Neuronal stem cell (in vitro differentiated cells): ENCODE results near the gene PLXNA3.

Source experiments
- DNase-seq: peaks from one replicate; pipeline ENCODE4 v3.0.0-alpha.2; 2013; ENCODE audit warnings: low spot score
- H2AFZ ChIP-seq: one replicate; pipeline ENCODE4 v1.6.1; 2013; ENCODE audit warnings: mild to moderate bottlenecking, low read length, inconsistent platforms
- H2AK5ac ChIP-seq: 2 replicates; pipeline ENCODE4 v1.6.1; 2013; ENCODE audit warnings: low read depth, mild to moderate bottlenecking, inconsistent platforms, low read length, moderate library complexity, mixed read lengths
- H2BK120ac ChIP-seq: 2 replicates; pipeline ENCODE4 v1.6.1; 2013; ENCODE audit warnings: low read depth, mild to moderate bottlenecking, inconsistent platforms, low read length, moderate library complexity, mixed read lengths
- H2BK12ac ChIP-seq: one replicate; pipeline ENCODE4 v1.6.1; 2013; ENCODE audit warnings: low read length, inconsistent platforms
- H2BK15ac ChIP-seq: 2 replicates; pipeline ENCODE4 v1.6.1; 2013; ENCODE audit warnings: mild to moderate bottlenecking, low read length, inconsistent platforms, mixed read lengths
- H2BK5ac ChIP-seq: one replicate; pipeline ENCODE4 v1.6.1; 2013; ENCODE audit warnings: inconsistent platforms, mild to moderate bottlenecking, low read length, moderate library complexity
- H3K14ac ChIP-seq: one replicate; pipeline ENCODE4 v1.6.1; 2013; ENCODE audit warnings: low read length, inconsistent platforms
- H3K18ac ChIP-seq: 2 replicates; pipeline ENCODE4 v1.6.1; 2013; ENCODE audit warnings: low read length, inconsistent platforms
- H3K23ac ChIP-seq: 2 replicates; pipeline ENCODE4 v1.6.1; 2013; ENCODE audit warnings: low read depth, mild to moderate bottlenecking, mixed read lengths, low read length, inconsistent platforms; ENCODE audit not compliant: poor library complexity
- H3K27ac ChIP-seq: replicated peaks from 3 replicates; pipeline ENCODE4 v1.5.1; 2013; ENCODE audit warnings: low read length, inconsistent platforms
- H3K27me3 ChIP-seq, 3 experiments: 2 replicates each; pipeline ENCODE4 v1.6.1; 2013; ENCODE audit warnings: low read length in 3 of 3, mild to moderate bottlenecking in 2 of 3, inconsistent platforms in 1 of 3, low read depth in 1 of 3, mixed read lengths in 1 of 3, moderate library complexity in 1 of 3; ENCODE audit not compliant: control insufficient read depth in 3 of 3, insufficient read depth in 3 of 3
- H3K36me3 ChIP-seq, 2 donors: replicated peaks in 1 of 2; 2 replicates each; pipeline ENCODE4 v1.6.1; 2013; ENCODE audit warnings: low read length in 2 of 2; ENCODE audit not compliant: control insufficient read depth in 2 of 2, insufficient read depth in 2 of 2
- H3K4ac ChIP-seq: 2 replicates; pipeline ENCODE4 v1.6.1; 2013; ENCODE audit warnings: inconsistent platforms, mild to moderate bottlenecking, low read length, moderate library complexity
- H3K4me1 ChIP-seq, 2 donors: 1 replicate in 1 of 2; 2 replicates in 1 of 2; pipeline ENCODE4 v1.6.1; 2013; ENCODE audit warnings: low read length in 2 of 2, low read depth in 1 of 2; ENCODE audit not compliant: control insufficient read depth in 2 of 2, insufficient read depth in 1 of 2
- H3K4me2 ChIP-seq: one replicate; pipeline ENCODE4 v1.6.1; 2013; ENCODE audit warnings: mild to moderate bottlenecking, low read length, inconsistent platforms; ENCODE audit not compliant: insufficient read depth, poor library complexity, severe bottlenecking
- H3K4me3 ChIP-seq, 2 donors: 2 replicates each; pipeline ENCODE4 v1.5.1; 2013; ENCODE audit warnings: low read length in 2 of 2, mild to moderate bottlenecking in 2 of 2, inconsistent platforms in 1 of 2, moderate library complexity in 1 of 2
- H3K79me1 ChIP-seq: one replicate; pipeline ENCODE4 v1.6.1; 2013; ENCODE audit warnings: low read depth, mild to moderate bottlenecking, inconsistent platforms, low read length, moderate library complexity
- H3K9ac ChIP-seq: one replicate; pipeline ENCODE4 v1.6.1; 2013; ENCODE audit warnings: mild to moderate bottlenecking, low read depth, low read length, inconsistent platforms; ENCODE audit not compliant: poor library complexity
- H3K9me3 ChIP-seq, 2 donors: replicated peaks in 1 of 2; 2 replicates each; pipeline versions ENCODE3 to v1.6.1; 2013; ENCODE audit warnings: low read length in 2 of 2, mild to moderate bottlenecking in 2 of 2, inconsistent platforms in 1 of 2, low read depth in 1 of 2, mixed read lengths in 1 of 2, moderate library complexity in 1 of 2; ENCODE audit not compliant: control insufficient read depth in 2 of 2, insufficient read depth in 1 of 2
- H4K8ac ChIP-seq: one replicate; pipeline ENCODE4 v1.6.1; 2013; ENCODE audit warnings: low read depth, mild to moderate bottlenecking, inconsistent platforms, low read length, moderate library complexity
- H4K91ac ChIP-seq: one replicate; pipeline ENCODE4 v1.6.1; 2013; ENCODE audit warnings: low read length, low read depth, mild to moderate bottlenecking, inconsistent platforms; ENCODE audit not compliant: poor library complexity
- WGBS, 2 donors: extraction: QIAGEN DNeasy Blood & Tissue Kit; methylation state at CpG; one replicate each; pipeline ENCODE4 v1.1.7; 2013; ENCODE audit warnings: missing lambda C conversion rate in 2 of 2, mixed read lengths in 1 of 2; ENCODE audit not compliant: insufficient read length in 2 of 2, insufficient replicate concordance in 1 of 2; ENCODE audit errors: extremely low coverage in 2 of 2; 5-methylcytosine and 5-hydroxymethylcytosine counted together

PLXNA3 gene

DNA sequence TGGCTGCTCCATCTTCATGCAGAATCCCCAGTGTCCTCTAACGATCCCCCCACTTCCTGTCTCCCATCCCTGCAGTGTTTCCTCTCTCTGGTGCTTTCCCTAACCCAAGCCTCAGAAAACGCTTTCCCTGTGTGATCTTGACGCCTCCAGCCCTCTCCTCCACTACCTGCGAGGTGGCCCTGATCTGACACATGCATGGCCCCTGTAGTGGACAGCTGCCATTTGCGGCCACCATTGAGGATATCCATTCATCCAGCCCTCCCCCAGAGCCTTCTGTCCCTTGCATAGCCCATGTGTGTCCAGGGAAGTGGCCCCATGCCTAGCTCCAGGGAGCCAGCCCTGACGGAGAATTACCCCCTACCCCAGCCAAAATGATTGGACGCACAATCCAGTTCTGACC lies 25.2 kb downstream of the PLXNA3 start:
- H2BK15ac ChIP-seq, result no peak overlapping the region
- no peak overlapping the region for H2BK120ac ChIP-seq
- H2BK12ac ChIP-seq, result no peak overlapping the region
- H3K36me3 ChIP-seq, result peaks cover 3 to 8% of the 10 kb centered on the region in 2 donors
- H3K4me1 ChIP-seq, result peaks cover 0 to under 1% of the 10 kb centered on the region in 2 donors
- H3K27ac ChIP-seq, result no peak overlapping the region
- H3K9ac ChIP-seq, result no peak overlapping the region
- H3K23ac ChIP-seq, result no peak overlapping the region
- DNase-seq, result no peak
- H2AFZ ChIP-seq, result no peak overlapping the region
- WGBS, 2 donors, result no CpG with 5 or more reads among the region's 7 CpGs
- H2AK5ac ChIP-seq, result no peak overlapping the region
- no peak overlapping the region for H4K8ac ChIP-seq
- no peak overlapping the region for H3K4me3 ChIP-seq
- no peaks in the 10 kb centered on the region for H3K9me3 ChIP-seq
- no peak overlapping the region for H4K91ac ChIP-seq
- H3K18ac ChIP-seq, result no peak overlapping the region
- no peak overlapping the region for H3K4me2 ChIP-seq
- peaks cover 0 to 10% (median 0%) of the 10 kb centered on the region in 3 experiments for H3K27me3 ChIP-seq
- no peak overlapping the region for H2BK5ac ChIP-seq
- no peak overlapping the region for H3K14ac ChIP-seq
- peaks cover 8% of the 10 kb centered on the region for H3K79me1 ChIP-seq
- no peak overlapping the region for H3K4ac ChIP-seq

DNA sequence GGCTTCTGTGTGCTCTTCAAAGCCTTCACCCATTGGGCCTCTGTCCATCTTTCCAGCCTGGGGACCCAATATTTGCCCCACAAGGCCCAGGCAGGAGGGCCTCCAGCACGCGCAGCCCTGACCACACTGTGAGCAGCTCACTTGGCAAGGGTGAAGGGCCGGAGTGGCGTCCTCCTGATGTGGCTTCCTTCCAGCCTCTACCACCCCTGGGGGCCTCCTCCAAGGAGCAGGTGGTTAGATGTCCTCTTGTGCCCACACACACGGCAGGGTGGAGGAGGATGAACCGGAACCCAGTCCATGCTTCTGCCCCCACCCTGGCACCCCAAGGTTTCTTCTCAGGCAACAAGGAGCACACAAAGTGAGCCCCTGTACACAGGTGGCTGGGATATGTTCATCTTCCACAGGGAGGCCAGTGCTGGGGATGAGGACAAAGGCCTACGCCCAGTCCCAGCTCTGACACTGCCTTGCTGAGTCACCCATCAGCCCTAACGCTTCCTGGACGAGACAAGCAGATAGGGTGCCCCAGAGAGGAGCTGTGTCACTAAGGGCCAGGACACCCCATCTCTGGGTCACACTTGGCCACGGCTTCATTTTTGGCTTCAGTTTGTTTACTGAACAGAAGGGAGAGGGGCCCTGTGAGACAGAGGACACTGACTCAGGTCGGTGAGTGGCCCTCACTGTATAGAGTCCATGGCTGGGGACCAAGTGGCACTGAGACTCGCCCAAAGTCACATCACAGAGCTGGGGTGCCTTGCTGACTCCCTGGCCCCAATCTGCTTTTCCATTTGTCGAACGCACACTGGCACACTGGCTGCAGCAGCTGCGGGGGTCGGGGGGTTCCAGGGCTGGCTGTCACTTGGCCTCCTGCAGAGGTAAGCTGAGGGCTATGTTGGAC lies 26.4 kb downstream of the PLXNA3 start:
- Histone ChIP-seq H3K14ac (no peak overlapping the region), H2BK5ac (no peak overlapping the region), H3K9ac (peak overlapping the region; percentile 44), H2BK15ac (no peak overlapping the region), H4K91ac (no peak overlapping the region), H2AFZ (no peak overlapping the region), H3K27me3 (peaks cover 0 to 10% (median 0%) of the 10 kb centered on the region in 3 experiments), H3K4me2 (no peak overlapping the region), H3K18ac (no peak overlapping the region), H3K23ac (no peak overlapping the region), H3K36me3 (peaks cover 3 to 8% of the 10 kb centered on the region in 2 donors), H3K9me3 (no peaks in the 10 kb centered on the region), H2BK12ac (no peak overlapping the region), H3K4me3 (no peak overlapping the region), H4K8ac (no peak overlapping the region), H3K79me1 (peaks cover 7% of the 10 kb centered on the region), H3K4me1 (peaks cover 0 to under 1% of the 10 kb centered on the region in 2 donors), H2BK120ac (no peak overlapping the region), H3K27ac (no peak overlapping the region), H3K4ac (no peak overlapping the region), H2AK5ac (no peak overlapping the region)
- WGBS, 2 donors, result no CpG with 5 or more reads among the region's 16 CpGs
- no peak for DNase-seq

DNA sequence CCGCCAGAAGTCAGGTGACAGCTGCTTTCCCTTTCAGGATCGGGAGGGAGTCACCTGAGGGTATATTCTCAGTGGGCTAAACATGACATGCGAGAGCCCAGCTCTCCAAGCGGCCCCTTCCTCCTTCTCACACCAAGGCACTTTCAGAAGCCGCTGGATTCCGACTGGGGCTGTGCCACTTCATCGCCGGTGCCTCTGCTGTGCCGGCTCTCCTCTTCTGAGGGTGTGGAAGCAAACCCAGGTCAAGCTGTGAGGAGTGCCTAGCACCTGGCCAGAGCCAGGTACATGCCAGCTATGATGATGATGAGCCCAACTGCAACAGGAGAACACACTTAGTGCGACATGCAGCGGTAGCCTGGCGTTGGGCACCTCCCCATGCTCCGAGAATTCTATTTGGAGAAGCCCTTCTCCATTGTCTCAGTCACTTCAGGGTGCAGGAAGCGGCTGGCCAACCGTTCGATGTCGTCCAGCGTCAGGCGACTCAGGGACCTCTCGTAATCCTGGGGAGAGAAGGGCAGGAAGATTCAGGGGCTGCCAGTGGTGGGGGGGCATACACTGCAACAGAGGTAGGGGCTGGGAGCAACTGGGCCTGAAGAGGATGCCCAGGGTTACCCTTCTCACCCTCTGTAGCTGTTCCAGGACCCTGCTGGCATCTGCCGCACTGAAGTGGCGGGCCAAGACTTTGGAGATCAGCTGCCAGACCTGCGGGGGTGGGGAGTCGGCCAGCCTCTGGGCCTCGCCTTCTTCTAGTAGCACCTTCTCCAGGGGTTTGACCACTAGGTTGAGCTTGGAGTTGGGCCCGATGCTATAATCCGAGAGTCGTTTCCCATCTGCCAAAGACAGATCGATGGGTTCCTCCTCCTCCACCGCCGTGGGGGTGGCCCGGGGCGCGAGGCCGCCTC lies 27.3 kb downstream of the PLXNA3 start:
- H2BK12ac ChIP-seq, result no peak overlapping the region
- DNase-seq, result no peak
- no peaks in the 10 kb centered on the region for H3K9me3 ChIP-seq
- H3K27me3 ChIP-seq, result peaks cover 0 to 10% (median 0%) of the 10 kb centered on the region in 3 experiments
- no peak overlapping the region for H3K27ac ChIP-seq
- peaks cover 3 to 8% of the 10 kb centered on the region in 2 donors for H3K36me3 ChIP-seq
- no CpG with 5 or more reads among the region's 35 CpGs for WGBS, 2 donors
- H3K4me2 ChIP-seq, result peak overlapping the region; percentile 77
- H2AFZ ChIP-seq, result no peak overlapping the region
- H3K4me3 ChIP-seq, result peak overlapping the region in 1 of 2 donors; percentile 92
- H3K79me1 ChIP-seq, result peaks cover 7% of the 10 kb centered on the region
- peaks cover 0 to 4% of the 10 kb centered on the region in 2 donors for H3K4me1 ChIP-seq
- peak overlapping the region; percentile 55 for H3K23ac ChIP-seq
- H2BK15ac ChIP-seq, result no peak overlapping the region
- no peak overlapping the region for H2AK5ac ChIP-seq
- no peak overlapping the region for H3K18ac ChIP-seq
- H3K9ac ChIP-seq, result no peak overlapping the region
- no peak overlapping the region for H3K4ac ChIP-seq
- no peak overlapping the region for H4K91ac ChIP-seq
- H2BK5ac ChIP-seq, result no peak overlapping the region
- H2BK120ac ChIP-seq, result no peak overlapping the region
- H3K14ac ChIP-seq, result no peak overlapping the region
- no peak overlapping the region for H4K8ac ChIP-seq

DNA sequence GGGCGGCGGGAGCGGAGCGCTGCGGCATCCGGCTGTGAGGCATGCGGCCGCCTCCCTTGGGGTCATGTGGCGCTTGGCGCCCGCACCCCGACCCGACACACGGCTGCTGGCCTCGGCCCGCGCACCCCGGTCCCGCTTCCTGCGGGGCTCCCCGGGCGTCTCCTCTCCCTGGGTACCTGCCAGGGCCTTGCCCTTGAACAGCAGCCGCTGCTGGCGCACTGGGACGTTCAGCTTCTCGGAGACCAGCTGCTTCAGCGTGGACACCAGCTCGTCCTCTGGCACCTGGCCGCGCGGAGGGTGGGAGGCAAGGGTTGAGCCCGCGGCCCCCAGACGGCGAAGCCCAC lies 27.9 kb downstream of the PLXNA3 start:
- Histone ChIP-seq H2BK5ac (no peak overlapping the region), H3K9me3 (no peaks in the 10 kb centered on the region), H3K14ac (no peak overlapping the region), H4K8ac (no peak overlapping the region), H3K79me1 (peaks cover 7% of the 10 kb centered on the region), H3K18ac (peak overlapping the region; percentile 71), H2BK15ac (no peak overlapping the region), H2AFZ (no peak overlapping the region), H2BK12ac (no peak overlapping the region), H3K9ac (peak overlapping the region; percentile 81), H3K4me1 (peaks cover 0 to 4% of the 10 kb centered on the region in 2 donors), H3K4me3 (peak overlapping the region; percentile 12 to 92), H4K91ac (no peak overlapping the region), H3K27me3 (peaks cover 0 to 10% (median 0%) of the 10 kb centered on the region in 3 experiments), H3K4ac (no peak overlapping the region), H2BK120ac (no peak overlapping the region), H3K27ac (no peak overlapping the region), H2AK5ac (peak overlapping the region; percentile 46), H3K4me2 (peak overlapping the region; percentile 77), H3K23ac (peak overlapping the region; percentile 55), H3K36me3 (peaks cover 3 to 8% of the 10 kb centered on the region in 2 donors)
- no CpG with 5 or more reads among the region's 35 CpGs for WGBS, 2 donors
- no peak for DNase-seq
